Measurements from ENCODE around the gene DCAF15. TPM values are rescaled to one million over a fixed set of nuclear protein-coding genes. Genes with fewer than 3 reads are reported as not detected.

The DCAF15 gene
- total RNA-seq, 4 donors from 2014 or later: 11.2 to 38.8 (median 18.0) TPM

DNA sequence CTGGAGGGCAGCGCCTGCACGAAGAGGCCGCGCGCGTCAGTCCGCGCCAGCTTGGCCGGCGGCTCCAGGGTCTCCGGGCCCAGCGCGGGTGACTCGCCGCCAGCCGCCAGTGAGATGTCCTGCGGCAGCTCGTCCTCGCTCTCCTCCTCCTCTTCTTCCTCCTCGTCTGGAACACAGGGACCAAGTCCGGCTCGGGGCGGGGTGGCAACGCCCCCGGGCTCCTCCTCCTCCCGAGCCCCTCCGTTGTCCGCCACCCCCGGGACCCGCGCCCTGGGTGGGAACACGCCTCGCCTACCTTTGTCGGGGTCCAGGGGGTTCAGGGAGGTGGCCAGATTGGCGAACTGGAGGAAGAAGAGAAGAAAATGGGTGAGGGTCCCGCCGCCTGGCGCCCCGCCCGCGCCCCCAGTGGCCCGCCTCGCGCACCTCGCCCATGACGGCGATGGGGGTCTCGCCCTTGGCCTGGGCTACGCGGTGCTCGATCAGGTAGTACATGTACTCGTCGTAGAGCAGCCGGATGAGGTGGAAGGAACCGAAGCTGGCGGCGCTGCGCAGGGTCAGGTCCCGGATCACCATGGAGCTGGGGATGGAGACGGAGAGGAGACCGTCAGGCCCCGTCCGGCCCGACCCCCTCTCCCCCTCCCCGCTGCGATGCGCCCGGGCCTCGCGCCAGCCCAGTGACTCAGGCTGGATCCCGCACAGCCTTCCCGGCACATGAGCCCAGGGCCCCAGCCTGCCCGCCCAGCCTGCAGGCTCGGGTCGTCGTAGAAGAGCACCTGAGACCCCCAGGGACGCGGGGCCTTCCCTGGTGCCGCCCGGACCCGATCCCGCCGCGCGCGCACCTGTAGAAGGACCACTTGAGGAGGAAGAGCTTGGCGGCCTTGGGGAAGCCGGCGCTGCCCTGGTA is 10.6 kb downstream of the DCAF15 start:
- Histone ChIP-seq H3K36me3 (peaks cover 0 to 74% of the 10 kb centered on the region in 2 donors), H3K9me3 (no peaks in the 10 kb centered on the region), H3K4me3 (no peak overlapping the region), H3K27ac (no peak overlapping the region), H3K27me3 (no peaks in the 10 kb centered on the region), H3K4me1 (no peaks in the 10 kb centered on the region)
- ATAC-seq (no peak), DNase-seq (no peak)
- TF ChIP-seq POLR2A (IDR thresholded peaks at IDR 0.05): no peak
- TF ChIP-seq, protein P1, sequence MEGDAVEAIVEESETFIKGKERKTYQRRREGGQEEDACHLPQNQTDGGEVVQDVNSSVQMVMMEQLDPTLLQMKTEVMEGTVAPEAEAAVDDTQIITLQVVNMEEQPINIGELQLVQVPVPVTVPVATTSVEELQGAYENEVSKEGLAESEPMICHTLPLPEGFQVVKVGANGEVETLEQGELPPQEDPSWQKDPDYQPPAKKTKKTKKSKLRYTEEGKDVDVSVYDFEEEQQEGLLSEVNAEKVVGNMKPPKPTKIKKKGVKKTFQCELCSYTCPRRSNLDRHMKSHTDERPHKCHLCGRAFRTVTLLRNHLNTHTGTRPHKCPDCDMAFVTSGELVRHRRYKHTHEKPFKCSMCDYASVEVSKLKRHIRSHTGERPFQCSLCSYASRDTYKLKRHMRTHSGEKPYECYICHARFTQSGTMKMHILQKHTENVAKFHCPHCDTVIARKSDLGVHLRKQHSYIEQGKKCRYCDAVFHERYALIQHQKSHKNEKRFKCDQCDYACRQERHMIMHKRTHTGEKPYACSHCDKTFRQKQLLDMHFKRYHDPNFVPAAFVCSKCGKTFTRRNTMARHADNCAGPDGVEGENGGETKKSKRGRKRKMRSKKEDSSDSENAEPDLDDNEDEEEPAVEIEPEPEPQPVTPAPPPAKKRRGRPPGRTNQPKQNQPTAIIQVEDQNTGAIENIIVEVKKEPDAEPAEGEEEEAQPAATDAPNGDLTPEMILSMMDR (IDR thresholded peaks at IDR 0.05 in 4 of 5, conservative IDR thresholded peaks at IDR 0.05 in 1 of 5): no peak
- intact Hi-C loops (cut with DNase I; ENCODE audit: low total_unique reads) (no loop called here), in situ Hi-C loops (cut with MboI; ENCODE audit: low sequenced_read_pairs in 4 of 4) (no loop called here)

- intact Hi-C loops (cut with DNase I; ENCODE audit: low total_unique reads): no loop called here
Observed at GRCh38 chr19:13963603-13964105, 11.3 kb downstream of the DCAF15 start.

DNA sequence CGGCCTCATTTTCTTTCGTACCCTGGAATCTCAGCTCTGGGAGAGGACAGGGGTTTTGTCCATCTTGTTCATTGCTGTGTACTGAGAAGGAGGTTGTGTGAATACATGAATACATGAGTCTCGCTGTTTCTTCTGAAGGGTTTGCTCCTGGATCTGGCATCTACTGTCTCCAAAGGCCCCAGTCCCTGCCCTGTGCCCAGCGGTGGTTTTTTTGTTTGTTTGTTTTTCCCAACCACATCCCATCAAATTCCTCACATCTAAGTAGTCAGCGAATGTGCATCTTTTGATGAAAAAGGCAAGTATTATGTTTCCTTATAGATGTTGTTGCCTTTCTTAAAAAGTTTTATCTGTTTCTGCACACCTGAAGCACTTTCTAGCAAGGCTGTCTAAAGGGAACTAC is 12.5 kb downstream of the DCAF15 start:
- TF ChIP-seq, protein P1 (IDR thresholded peaks at IDR 0.05 in 4 of 5, conservative IDR thresholded peaks at IDR 0.05 in 1 of 5): no peak
- no peak for TF ChIP-seq POLR2A (IDR thresholded peaks at IDR 0.05)
- DNase-seq (no peak), ATAC-seq (no peak)
- intact Hi-C loops (cut with DNase I; ENCODE audit: low total_unique reads): no loop called here
- Histone ChIP-seq H3K4me3 (no peak overlapping the region), H3K9me3 (no peaks in the 10 kb centered on the region), H3K27ac (no peak overlapping the region), H3K36me3 (peaks cover 0 to 78% of the 10 kb centered on the region in 2 donors), H3K4me1 (no peaks in the 10 kb centered on the region), H3K27me3 (no peaks in the 10 kb centered on the region)
- in situ Hi-C loops (cut with MboI; ENCODE audit: low sequenced_read_pairs in 4 of 4): no loop called here

More at GRCh38 chr19:13963603-13964105, 11.3 kb downstream of the DCAF15 start:
- Histone ChIP-seq H3K9me3 (no peaks in the 10 kb centered on the region), H3K36me3 (peaks cover 0 to 78% of the 10 kb centered on the region in 2 donors), H3K27ac (no peak overlapping the region), H3K4me3 (no peak overlapping the region), H3K27me3 (no peaks in the 10 kb centered on the region), H3K4me1 (no peaks in the 10 kb centered on the region)
- DNase-seq: no peak
- TF ChIP-seq, protein P1 (IDR thresholded peaks at IDR 0.05 in 4 of 5, conservative IDR thresholded peaks at IDR 0.05 in 1 of 5): no peak
- no peak for TF ChIP-seq POLR2A (IDR thresholded peaks at IDR 0.05)
- in situ Hi-C loops (cut with MboI; ENCODE audit: low sequenced_read_pairs in 4 of 4): no loop called here
- no peak for ATAC-seq

- H3K36me3 ChIP-seq: peaks cover 0 to 75% of the 10 kb centered on the region in 2 donors
- H3K27ac ChIP-seq: no peak overlapping the region
- in situ Hi-C loops (cut with MboI; ENCODE audit: low sequenced_read_pairs in 4 of 4) (no loop called here), intact Hi-C loops (cut with DNase I; ENCODE audit: low total_unique reads) (no loop called here)
- no peak for ATAC-seq
- DNase-seq: no peak
- H3K27me3 ChIP-seq: no peaks in the 10 kb centered on the region
- H3K4me3 ChIP-seq: no peak overlapping the region
- no peak for TF ChIP-seq POLR2A (IDR thresholded peaks at IDR 0.05)
- TF ChIP-seq, protein P1 (IDR thresholded peaks at IDR 0.05 in 4 of 5, conservative IDR thresholded peaks at IDR 0.05 in 1 of 5): no peak
- H3K4me1 ChIP-seq: no peaks in the 10 kb centered on the region
- H3K9me3 ChIP-seq: no peaks in the 10 kb centered on the region
Observed at GRCh38 chr19:13965377-13965896, 13.1 kb downstream of the DCAF15 start.
